HG03378 (cell line): ENCODE data around the gene PLXNA3.

ENCODE experiments used
- ATAC-seq: cut with Tn5 transposase; IDR thresholded peaks from one replicate; pipeline ENCODE4 v1.9.1; 2021; ENCODE audit warnings: mild to moderate bottlenecking, moderate library complexity; ENCODE audit not compliant: unreplicated experiment

The PLXNA3 gene

DNA sequence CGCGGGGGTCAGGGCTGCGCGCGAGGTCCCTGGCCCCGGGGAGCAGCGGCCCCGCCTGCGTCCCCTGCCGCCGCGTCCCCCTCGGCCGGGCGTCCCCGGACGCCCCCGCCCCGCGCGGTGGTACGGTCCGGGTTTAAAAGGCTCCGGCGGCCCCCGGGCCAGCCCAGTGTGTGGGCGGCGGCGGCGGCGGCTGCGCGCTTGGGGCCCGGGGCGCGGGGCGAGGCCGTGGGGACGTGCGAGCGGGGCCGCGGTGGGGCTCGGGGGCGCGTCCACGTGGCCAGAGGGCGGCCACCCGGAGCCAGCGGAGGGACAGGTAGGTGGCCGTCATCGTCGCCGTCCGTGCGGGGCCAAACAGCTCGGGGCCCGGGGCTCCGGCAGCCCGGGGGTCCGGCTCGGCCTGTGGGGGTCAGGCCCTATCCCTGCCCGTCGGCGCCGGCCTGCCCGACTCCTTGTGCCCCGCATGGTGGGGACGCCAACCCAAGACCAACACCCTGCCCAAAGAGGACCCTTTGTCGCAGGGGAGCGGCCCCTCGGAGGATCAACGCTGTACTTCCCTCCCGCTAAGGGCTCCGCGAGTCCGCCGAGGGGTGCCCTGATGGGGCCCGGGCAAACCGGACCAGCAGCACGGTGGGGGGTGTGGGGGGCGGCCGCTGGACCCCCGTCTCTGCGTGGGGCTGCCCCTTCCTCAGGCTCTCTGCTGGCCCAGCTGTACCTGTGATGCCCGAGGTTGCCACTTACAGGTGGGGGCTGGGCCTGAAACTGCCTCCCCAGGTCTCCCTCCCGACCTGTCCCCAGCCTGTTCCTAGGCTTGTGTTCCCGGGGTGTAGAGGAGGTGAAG, at the start of gene PLXNA3:
TSS of gene PLXNA3 (plus strand) at position 166 of the 838 bp plus-strand sequence. CDS start 1,903 bp downstream, outside the sequence.
- no peak for ATAC-seq

DNA sequence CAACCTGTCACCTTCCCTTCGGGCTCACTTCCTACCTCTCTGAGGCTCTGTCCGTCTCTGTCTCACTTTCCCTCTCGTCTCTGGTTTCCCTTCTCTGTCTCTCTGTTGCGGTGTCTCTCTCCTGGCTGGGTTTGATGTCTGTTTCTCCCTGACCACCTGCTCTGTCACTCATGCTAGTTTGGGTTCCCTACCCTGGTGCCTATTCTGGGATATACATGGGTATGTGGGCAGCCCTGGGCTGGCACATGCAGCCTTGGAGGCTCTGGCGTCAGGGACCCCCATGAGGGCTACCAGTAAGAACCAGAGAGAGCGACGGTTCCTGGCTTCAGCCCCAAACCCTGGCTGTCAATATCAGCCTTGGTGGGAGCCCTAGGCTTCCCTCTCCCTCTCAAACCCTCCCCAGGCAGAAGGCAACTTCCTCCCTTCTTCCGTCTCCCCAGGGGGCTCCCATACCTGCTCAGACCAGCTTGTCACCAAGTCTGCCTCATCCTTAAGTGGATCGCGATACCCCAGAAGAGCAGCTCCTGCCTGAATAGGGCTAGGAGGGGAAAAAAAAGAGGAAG, 49.3 kb upstream of the PLXNA3 start:
- ATAC-seq, result no peak

DNA sequence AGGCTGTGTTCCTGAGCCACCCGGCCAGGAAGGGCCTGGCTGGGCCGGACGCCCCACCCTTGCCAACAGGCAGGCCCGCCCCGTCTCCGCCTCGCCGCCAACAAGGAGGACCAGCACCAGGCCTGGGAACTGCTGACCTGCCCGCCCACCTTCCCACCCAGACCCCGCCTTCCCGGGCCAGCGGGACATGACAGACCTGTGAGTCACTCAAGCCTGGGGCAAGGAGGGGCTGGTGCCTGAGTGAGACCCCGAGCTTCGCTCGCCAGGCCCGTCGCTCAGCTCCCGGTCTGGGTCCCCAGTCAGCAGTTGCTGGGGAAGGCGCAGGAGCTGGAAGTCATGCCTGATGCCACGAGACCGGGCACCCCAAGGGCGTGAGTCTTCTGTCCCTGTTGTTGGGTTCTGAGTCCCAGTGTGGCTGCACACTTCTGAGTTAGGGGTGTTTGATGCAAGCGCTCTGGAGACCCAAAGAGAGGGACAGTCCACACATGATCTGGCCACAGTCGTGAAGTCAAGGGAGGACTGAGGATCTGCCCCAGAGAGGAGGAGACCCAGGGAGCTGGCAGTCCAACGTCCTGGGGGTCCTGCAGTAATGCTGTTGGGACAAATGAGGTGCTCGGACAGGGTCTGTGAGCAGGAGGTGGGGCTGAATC, 48.7 kb upstream of the PLXNA3 start, which contains the start of gene DNASE1L1:
TSS of gene DNASE1L1 (minus strand) at position 33 of the 650 bp plus-strand sequence. CDS start 3,686 bp downstream, outside the sequence.
- ATAC-seq, result no peak

DNA sequence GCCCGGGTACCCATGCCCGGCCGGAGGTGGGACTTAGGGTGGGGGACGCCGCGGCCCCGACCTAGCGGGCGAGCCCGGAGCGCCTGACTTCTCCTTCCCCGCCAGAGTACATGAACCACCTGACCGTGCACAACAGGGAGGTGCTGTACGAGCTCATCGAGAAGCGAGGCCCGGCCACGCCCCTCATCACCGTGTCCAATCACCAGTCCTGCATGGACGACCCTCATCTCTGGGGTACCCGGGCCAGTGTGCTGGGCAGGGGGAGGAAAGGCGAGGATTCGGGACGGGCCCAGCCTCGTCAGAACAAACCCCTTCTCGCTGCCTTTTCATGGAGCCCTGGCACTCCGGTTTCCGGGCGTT, 46.1 kb upstream of the PLXNA3 start:
- ATAC-seq, result no peak

DNA sequence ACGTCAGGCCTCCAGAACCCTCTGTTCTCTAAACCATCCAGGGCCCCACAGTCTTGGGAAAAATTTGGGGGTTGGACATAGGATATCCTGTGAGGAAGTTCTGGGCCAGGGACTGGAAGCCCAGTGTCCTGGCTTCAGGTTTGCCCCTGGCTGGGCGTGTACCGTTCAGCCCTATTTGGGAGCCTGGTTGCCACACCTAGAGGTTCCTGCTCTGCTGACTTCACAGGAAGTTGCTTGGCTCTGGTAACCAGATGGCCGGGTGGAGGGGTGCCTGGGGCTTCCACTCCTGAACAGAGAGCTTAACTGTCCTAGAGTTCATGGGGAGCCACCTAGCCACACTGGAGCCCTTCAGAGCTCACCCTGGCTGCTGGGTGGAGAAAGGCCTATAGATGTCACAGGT, 45.6 kb upstream of the PLXNA3 start:
- ATAC-seq, result no peak

DNA sequence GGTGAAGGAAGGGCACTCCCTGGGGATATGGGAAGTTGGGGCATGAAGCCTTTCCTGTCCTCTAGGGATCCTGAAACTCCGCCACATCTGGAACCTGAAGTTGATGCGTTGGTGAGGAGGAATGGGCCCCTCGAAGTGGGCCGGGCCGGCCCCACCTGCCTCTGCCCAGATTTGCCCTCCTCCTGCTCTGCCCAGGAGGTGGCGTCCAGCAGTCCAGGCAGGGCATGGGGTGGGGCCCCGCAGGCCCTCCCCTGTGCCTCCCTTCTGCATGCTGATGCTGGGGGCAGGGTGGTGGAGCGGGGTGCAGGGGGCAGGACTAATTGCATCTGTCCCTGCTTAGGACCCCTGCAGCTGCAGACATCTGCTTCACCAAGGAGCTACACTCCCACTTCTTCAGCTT, 44.9 kb upstream of the PLXNA3 start:
- ATAC-seq, result no peak

DNA sequence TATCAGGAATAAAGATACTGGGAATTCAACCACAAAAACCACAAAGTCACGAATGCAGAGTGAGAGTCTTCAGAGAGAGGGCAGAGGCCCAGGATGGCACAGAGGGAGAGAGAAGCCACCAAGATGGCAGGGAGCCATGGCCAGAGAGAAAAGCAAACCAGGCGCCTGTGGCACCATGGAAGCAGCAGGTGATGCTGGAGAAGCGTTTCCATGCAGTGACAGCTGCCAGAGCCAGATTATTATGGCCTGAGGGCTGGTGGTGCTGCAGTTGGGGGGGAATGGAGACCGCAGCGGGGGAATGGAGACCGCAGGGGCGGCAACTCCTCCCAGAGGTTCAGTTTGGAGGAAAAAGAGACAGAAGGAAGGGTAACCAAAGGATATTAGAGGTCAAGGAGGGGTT, 40.9 kb upstream of the PLXNA3 start:
- ATAC-seq, result no peak

DNA sequence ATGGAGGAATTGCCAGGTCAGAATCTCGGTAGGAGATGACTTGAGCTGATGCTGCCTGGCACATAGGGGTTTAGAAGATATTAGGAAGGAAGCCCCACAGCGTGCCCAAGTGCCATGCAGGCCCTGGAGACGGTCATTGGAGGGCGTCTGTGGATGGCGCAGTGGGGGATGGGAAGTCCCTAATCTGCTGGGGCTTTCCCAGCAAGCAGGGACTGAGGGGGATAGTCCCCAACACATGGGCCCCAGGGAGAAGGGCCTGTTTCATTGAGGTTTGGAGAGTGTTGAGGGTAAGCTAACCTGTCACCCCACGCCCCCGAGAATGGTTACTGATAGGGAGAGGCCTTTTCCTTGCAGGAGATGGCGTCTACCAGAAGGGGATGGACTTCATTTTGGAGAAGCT, 38.9 kb upstream of the PLXNA3 start:
- ATAC-seq, result no peak

DNA sequence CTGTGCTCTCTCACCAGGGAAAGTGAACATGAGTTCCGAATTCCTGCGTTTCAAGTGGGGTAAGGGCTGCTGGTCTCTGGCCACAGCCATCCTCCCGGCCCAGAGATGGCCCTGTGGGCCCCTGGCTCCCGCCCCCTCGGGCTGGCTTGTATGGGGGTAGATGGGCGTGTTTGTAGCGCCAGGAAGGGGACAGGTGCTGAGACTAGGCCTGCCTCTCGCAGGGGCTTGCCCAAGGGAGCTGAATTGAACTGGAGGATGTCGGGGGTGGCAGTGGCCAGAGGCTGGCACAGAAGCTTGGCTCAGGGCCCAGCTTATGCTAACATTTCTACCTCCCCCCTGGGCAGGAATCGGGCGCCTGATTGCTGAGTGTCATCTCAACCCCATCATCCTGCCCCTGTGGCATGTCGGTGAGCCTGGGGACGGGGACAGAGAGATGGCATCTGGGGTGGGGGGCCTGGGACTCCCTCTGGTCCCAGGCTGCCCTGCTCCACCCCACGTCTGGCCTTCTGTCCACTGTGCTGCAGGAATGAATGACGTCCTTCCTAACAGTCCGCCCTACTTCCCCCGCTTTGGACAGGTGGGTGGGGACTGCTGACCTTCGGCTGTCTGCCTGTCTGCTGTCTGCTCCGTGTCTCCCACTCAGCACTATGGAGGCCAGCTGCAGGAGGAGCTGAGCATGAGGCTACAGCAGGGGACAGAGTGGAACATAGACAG, 38.2 kb upstream of the PLXNA3 start:
- no peak for ATAC-seq

DNA sequence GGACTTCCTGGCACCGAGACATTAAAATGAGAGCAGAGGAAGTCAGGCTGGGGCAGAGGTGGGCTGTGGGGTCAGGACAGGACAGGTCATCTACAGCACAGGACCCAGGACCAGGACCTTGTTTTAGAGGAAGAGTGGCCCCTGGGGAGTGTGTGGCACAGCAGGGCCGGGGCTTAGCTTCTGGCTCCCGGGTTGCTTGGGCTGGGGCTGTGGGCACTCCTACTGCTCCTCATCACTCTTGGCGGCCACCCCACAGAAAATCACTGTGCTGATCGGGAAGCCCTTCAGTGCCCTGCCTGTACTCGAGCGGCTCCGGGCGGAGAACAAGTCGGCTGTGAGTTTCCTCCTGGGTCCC, 37.7 kb upstream of the PLXNA3 start:
- no peak for ATAC-seq

DNA sequence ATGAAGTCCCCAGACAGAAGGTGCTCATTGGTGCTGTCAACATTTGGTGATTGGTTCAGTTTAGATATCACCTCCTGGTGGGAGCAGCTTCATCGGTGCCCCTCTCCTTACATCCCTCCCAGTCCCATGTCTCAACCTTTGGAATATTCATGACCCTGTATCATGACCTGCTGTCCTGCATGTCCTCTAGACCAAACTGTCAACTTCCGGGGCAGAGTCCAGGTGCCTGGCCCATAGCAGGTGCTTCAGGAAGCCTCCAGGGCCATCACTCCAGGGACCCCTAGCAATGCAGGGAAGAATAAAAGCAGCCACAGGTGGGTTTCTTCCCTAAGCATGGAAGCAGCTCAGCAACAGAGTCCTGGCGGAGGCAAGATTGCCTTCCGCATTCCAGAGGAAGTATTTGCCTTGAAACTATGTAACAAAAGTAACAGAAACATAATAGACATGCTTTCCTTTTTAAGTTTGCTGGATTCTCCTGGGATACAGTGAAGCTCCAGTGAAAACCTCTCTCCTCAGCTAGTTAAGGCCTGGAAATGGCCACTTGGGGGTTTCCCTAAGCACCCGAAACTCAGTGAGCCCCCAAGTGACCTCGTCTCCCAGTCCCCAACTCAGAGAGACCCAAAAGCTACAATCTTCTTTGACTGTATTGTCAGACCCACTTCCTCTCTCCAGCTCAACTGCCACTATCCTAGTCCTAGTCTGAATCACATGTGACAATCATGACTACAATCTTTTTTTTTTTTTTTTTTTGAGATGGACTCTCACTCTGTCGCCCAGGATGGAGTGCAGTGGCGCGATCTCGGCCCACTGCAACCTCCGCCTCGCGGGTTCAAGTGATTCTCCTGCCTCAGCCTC, 30.9 kb upstream of the PLXNA3 start:
- no peak for ATAC-seq

DNA sequence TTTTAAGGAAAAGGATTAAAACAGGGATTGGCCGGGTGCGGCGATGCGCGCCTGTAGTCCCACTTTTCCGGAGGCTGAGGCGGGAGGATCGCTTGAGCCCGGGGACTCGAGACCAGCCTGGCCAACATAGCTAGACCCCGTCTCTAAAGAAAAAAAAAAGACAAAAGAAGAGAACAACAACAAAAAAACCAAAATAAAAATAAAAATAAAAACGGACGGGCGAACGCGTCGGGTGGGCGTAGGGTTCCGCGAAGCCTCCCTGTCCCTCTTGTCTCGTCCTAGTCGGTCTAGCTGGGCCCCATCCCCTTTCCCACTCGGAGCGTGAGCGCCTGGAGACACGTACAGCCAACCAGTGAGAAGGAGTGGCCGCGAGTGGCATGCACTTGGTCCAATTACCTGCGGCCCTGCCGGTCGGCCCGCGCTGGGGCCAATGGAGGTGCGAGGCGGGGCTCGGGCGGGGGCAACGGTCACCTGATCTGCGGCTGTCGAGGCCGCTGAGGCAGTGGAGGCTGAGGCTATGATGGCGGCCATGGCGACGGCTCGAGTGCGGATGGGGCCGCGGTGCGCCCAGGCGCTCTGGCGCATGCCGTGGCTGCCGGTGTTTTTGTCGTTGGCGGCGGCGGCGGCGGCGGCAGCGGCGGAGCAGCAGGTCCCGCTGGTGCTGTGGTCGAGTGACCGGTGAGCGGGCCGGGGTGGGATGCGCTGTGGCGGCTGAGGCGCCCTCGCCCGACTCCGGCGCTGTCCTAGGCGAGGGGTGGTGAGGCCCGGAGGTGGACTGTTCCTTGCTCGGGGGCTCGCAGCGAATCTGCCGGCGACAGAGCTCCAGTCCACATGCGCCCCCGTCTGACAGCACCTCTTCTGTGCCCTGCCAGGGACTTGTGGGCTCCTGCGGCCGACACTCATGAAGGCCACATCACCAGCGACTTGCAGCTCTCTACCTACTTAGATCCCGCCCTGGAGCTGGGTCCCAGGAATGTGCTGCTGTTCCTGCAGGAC, 29.6 kb upstream of the PLXNA3 start, which contains the start of gene ATP6AP1:
TSS of gene ATP6AP1 (plus strand) at position 502 of the 996 bp plus-strand sequence. CDS start at position 518, 16 bp downstream.
- ATAC-seq, result peak; percentile 78

DNA sequence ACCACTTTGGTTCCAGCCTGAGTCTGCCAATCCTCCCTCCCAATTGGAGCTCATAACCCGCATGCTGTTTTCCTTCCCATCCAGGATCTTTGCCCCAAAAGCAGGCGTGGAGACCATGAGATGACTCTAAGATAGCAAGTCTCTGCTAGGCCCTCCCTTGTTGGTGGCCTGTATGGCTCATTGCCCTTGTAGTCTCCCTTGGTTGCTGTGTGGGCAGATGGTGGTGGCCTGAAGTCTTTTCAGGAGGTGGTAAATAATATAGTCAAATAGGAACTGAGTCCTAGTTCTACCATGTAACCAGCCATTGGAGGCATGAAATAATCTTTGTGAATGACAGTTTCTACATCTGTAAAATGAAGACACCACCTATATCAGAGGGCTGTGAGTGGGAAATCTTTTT, 28.4 kb upstream of the PLXNA3 start:
- ATAC-seq, result no peak

DNA sequence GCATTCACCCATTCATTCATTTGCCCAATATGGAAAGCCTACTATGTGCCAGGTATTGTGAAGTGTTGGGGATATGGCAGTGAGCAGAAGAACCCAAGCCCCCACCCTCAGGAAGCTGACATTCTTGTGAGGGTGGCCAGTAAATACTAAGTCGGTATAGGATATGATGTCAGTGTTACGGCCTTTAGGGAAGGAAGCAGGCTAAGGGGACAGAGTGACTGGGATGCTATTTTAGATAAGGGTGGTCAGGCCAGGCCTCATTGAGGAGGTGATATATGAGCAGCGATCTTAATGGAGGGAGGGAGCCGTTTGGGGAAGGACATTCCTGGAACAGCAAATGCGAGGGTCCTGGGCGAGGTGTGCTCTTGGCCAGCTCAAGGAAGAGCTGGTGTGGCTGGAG, 27.6 kb upstream of the PLXNA3 start:
- ATAC-seq, result no peak

DNA sequence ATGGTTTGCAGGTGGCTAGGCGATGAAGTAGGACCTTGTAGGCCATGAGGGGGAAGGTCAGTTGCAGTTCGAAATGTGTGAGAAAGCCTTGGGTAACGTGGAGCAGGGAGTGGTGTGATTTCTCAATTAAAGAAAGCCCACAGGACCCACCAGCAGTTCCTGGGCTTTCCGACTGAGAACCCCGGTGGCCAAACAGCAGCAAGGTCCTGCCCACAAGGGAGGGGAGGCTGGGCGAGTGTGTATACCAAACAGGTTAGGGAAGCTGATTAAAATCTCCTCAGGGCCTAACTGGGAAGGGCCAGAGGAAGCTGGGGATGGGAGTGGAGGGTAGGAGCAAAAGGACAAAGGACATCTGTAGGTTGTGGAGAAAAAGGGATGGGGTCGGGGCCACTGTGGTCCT, 27.2 kb upstream of the PLXNA3 start:
- no peak for ATAC-seq

DNA sequence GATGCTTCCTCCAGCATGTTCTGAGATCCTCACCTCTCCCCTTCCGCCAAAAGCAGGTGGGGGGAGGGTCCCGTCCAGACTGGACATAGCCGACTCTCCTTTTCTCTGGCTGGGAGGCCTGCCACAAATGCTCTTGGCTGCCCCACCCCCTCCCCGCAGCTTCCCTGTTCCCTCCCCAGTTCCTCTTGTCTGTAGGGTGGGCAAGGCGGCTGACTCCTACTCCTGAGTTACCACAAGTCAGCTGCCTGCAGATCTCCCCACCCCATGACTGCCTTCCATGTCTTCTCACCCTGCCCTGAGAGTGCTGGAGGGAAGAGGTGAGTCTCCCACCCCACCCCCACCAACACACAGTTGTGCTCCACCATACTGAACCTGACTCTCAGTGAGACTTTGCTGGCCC, 26.7 kb upstream of the PLXNA3 start:
- no peak for ATAC-seq

DNA sequence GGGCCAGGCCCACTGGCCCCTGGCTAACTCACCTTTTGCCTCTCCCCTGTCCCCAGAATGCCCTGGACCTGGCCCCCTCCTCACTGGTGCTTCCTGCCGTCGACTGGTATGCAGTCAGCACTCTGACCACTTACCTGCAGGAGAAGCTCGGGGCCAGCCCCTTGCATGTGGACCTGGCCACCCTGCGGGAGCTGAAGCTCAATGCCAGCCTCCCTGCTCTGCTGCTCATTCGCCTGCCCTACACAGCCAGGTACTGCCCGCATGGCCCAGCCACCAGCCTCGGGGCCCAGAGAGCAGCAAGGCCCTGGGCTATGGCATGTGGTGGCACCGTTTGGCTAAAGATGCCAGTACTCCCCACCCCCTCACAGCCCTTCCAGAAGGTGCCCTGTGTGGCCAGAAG, 25.9 kb upstream of the PLXNA3 start:
- ATAC-seq, result no peak

DNA sequence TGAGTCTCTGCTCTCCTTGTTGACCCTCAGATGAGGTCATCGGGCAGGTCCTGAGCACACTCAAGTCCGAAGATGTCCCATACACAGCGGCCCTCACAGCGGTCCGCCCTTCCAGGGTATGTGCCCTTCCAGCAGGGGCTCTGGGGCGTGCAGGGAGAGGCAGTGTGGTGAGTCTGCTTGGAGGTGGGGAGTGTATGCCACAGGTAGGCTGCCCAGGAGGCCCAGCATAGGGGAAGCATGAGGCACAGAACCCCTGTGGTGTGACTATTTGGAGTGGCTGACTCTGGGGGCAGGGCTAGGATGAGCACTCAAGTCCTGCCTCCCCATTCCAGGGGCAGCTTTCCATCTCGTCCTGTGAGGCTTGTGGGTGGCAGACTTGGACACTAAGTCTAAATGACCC, 24.5 kb upstream of the PLXNA3 start:
- ATAC-seq, result no peak
